Stimulated activated CD4-positive, alpha-beta T cell treated with anti-CD3 and anti-CD28 coated beads, Interleukin-2, amount 100 ng/mL, for 48 hours (primary cell): Measurements from ENCODE around the gene GSTM3.

Experiments
- DNase-seq, 2 donors: peaks; one replicate each; pipeline ENCODE4 v3.0.0-alpha.2; 2020

Gene GSTM3

DNA sequence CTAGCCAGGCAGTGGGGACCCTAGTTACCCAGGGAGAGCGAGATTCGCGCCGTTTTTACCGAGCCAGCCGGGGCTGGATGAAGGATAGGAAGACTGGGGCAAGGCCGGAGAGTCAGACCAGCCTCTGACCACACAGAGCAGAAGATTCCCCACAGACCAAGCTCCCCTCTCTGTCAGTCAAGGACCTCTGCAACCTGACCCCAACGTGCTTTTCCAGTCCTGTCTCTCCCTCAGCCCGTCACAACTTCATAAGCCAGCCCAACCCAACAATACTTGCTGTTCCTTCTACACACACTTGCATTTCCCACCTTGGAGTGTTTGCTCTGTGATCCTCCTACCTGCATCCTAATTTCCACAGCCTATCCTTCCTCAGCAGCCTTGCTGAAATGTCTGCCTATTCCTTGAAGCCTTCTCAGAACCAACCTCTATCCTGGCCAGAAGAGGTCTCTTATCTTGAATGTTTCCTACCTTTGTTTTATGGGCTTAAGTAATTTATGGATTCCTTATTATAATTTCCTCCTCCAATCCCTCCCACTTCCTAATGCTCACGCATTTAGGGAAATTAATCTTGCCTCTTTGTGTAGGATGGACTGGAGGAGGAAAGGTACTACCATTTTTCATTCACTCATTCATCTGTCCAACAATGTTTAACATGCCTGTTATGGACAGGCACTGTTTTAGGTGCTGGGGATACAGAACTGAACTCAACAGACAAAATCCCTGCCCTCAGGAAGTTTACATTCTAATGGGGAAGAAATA, at the start of gene GSTM3:
Gene GSTM3 (minus strand): TSS at position 424 of the 759 bp plus-strand sequence. CDS start 751 bp downstream, outside the sequence.
- DNase-seq: no peak

DNA sequence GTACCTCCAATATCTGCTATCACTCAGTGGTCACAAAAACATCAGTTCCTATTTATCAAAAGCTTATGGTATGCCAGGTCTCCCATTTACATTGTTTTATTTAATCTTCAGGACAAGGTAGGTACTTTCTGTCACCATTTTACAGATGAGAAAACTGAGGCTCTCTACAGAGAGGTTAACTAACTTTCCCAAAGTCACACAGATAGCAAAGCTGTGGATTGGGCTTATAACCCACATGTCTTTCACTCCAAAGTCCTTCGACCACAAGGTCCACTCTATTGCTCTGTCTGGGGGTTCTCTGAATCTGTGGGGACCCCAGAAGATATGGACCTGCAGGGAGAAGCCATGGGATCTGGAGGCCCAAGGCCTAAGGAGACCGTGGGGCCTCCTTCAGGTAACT, 49.5 kb upstream of the GSTM3 start:
- DNase-seq: no peak

DNA sequence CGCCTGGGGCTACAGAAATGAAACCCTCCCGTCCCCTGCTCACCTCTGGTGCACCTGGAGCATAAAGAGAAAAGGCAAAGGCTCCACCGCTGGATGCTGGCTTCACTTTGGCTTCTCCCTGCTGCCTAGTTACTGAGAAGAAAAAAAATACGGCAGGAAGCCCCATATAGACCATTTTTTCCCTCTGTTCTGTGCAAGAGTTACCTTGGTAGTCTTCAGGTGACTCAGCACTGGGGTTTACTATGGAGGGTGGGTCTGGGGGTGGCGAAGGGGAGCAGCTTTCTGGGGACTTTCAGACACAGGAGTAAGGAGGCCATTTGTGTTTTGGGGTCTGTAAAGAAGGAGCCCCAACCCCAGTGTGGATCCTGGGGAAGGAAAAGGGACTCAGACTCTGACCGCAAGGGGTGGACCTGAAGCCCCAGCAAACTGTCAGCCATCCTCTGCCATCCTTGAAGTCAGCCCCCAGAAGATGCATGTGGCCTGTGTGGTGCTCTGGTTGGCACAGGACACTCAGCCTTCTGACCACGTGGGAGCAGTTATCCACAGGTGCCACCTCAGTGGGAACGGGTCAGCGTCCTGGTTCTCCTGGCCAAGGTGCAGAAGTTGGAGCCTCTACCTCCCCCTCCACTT, 48.8 kb upstream of the GSTM3 start:
- no peak for DNase-seq

- DNase-seq: no peak
Observed at GRCh38 chr1:109788695-109789521, 48.1 kb upstream of the GSTM3 start.

DNA sequence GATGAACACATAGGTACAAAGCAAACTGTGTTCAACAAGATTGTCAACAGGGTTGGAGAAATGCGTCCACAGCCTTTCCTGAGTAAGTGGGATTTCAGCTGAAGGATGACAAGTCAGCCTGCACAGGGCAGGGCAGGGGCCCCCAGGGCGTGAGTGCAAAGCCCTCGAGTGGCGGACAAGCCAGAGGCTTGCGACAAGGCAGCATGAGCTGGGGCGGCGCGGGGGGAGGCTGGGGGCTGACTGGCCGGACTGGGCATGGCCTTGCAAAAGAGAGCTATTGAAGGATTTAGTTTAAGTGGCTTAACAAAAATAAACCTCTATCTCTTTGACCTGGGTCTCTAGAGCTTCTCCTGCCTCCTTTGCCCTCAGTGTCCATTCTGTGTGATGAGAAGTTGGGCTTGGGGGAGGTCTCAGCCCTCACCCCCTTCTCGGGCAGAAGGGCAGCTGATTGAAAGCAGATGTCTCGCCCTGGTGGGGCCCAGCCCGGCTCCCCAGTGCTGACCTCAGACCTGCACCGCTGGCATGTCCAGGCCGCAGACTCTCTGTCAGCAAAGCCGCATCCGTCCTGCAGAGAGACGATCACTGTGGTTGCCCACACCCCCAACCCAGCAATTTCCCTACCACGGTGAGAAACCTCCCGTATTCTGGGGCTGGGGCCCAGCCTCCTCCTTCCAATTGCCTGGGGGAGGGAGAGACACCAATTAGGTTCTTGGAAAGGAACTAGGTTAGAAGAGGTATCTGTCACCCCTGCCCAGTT, 47.2 kb upstream of the GSTM3 start:
- DNase-seq: no peak

DNA sequence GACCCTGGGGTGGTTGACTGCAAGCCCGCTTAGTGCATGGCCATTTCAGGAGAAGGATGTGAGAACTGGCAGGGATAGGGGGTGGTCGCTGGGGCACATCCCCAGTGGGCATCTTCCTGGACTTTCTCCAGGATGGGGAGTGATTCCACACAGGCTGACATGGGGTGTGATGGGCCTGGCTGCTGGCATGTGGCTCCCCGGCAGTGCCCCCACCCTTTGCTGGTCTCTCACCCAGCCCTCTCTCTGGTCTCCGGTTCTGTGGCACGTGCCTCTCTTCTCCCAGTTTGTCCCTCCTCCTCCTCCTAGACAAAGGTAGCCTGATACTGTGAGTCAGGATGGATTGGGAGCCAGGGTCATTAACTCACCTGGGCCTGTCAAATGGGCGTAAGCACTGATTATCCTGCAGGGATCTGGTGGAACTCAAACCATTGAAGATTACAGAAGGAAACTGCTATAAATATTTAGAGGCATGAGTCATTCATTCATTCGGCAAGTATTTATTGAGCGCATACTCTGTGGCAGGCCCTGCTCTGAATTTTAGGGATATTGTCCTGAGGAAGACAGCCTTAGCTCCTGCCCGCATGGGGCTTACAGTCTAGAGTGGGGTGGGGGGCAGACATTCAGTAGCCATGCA, 46.5 kb upstream of the GSTM3 start:
- DNase-seq: no peak

DNA sequence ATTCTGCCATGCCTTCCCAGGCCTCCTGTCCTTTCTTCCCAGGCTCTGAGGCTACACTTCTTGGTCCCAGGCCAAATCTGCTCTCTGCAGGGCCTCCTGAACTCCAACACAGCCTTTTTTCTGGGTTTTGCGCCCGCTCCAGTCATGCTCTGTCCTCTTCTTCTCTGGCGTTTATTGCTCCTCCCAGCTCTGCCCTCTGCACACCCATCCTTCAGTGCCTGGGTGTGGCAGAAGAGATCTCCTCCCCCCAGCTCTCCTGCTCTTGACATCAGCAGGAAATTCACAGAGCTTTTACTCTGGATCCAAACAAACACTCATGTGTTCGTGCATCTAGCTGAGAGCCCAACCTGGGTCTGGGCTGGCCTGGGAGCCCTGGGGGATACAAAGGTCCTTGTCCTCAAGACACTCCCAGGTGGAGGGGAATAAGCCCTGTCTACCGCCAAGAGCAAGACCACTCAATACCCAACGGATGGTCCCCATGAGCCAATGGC, 45.7 kb upstream of the GSTM3 start:
- no peak for DNase-seq

GRCh38 chr1:109786112-109786480, 45.3 kb upstream of the GSTM3 start:
- DNase-seq: no peak

- no peak for DNase-seq
Observed at GRCh38 chr1:109785446-109786111, 44.7 kb upstream of the GSTM3 start.

DNA sequence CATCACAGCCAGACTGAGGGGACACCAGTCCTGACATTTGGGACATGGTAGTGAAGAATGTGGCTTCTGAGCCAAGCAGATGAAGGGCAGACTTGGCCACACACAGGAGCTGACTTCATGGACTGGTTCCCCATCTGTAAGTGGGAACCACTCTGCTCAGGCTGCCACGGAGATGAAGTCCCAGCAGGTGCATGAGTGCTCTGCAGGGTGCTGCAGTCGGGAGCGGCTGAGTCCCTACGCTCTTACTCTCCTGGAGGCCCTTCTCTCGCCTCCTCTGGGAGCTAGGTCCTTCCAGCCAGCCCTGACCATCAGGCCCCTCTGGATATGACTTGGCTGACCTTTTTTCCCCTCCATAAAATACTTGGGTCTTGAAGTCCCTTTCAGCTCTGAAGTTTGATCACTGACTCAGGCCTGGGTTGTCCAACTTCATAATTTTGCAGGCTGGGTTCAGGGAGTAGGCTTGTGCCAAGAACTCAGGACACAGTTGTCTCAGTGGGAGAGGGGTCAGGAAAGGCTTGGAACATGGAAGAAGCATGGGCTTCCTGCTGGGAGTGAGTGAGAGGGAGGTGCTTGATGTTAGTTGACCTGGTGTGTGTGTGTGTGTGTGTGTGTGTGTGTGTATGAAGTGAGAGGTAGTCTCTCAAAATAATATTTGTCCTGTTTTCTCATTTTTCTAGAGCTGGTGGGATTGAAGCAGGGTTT, 43.9 kb upstream of the GSTM3 start:
- no peak for DNase-seq

- DNase-seq: no peak
Observed at GRCh38 chr1:109783436-109783835, 42.6 kb upstream of the GSTM3 start.

DNA sequence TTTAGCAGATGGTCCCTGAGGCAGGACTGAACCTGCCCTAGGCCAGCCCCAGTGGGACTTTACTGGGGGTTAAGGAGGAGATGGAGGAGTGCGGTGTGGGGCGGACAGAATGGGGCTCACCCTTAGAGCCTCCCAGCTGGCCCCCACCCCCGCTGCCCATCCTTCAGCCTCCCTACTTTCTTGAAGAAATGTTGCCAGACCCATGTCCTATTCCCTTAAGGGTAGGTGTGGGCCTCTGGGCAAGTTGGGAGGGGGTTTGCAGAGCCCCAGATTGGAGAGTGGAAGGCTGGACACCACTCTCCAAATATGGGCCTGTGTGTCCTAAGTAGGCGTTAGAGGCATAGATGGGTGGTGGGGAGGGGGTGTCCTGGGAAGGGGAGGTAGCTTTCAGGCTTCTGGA, 42.1 kb upstream of the GSTM3 start:
- no peak for DNase-seq

GRCh38 chr1:109782514-109782913, 41.7 kb upstream of the GSTM3 start:
- no peak for DNase-seq

- DNase-seq: no peak
Observed at GRCh38 chr1:109781806-109782205, 41.0 kb upstream of the GSTM3 start.

DNA sequence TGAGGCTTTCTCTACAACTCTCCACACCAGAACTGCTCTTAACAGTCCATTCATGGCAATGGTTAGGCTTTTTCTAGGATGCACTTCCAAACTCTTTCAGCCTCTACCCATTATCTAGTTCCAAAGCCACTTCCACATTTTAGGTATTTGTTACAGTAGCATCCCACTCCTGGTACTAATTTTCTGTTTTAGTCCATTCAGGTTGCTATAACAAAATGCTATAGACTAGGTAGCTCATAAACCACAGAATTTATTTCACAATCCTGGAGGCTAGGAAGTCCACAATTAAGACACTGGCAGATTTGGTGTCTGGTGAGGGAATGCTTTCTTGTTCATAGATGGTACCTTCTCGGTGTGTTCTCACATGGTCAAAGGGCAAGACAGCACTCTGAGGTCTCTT, 40.1 kb upstream of the GSTM3 start:
- no peak for DNase-seq

DNA sequence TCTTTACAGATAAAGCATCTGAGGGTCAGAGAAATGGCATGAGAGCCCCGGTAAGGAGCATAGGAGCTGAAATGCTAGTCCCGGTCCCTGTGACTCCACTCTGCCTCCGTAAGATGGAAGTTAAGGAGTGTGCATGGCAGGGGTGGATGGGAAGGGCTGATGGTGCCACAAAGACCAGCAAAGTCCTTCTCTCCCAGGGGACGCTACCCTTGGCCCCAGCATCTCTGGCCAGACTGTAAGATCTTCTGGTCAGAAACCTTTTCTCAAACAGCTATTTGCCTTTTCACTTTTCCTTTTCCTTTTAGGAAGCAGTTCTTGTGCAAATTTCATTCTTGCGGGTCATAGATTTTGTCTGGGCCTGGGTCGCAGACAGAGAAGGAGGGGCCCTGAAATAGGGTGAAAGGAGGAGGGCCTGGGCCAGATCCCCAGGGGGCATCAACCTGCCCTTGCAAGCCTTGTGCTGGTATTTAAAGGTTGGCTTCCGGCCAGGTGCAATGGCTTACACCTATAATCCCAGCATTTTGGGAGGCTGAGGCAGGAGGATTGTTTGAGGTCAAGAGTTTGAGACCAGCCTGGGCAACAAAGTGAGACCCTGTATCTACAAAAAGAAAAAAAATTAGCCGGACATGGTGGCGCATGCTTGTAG, 37.3 kb upstream of the GSTM3 start:
- no peak for DNase-seq

DNA sequence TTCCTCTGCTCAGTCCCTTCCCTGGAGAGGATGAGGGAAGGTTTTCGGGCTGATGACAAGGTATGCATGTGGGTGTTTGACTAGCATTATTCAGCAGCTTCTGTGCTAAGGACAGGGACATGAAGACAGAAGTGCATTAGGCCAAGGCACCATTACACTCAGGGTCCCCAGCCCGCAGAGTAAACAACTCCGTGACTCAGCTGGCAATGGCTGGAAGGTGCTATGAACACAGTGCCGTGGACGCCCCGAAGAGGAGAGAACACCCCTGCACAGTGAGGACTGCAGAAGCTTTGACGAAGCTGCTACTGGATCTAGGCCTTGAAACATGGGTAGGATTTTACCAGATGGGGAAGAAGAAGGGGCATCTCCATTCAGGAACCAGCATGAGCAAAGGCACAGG, 36.6 kb upstream of the GSTM3 start:
- no peak for DNase-seq

DNA sequence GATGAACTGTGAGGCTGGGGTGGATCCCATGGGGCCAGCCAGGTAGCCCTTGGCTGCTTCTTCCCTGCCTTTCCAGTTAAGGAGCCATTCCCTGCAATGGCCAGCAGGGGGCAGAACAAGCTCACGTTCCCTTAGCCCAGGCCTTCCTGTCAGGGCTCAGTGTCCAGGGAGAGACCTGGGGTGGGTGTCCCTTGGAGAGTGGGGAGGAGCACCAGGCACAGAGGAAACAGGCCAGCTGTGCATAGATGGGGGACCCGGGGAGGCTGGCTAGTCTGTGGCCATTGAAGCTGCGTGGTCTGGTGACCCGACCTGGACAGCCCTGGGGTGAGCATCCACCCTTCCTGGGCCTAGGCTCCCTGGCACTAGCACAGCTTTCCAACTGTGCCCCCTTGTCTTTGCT, 36.1 kb upstream of the GSTM3 start:
- peak; percentile 73 to 75 for DNase-seq

DNA sequence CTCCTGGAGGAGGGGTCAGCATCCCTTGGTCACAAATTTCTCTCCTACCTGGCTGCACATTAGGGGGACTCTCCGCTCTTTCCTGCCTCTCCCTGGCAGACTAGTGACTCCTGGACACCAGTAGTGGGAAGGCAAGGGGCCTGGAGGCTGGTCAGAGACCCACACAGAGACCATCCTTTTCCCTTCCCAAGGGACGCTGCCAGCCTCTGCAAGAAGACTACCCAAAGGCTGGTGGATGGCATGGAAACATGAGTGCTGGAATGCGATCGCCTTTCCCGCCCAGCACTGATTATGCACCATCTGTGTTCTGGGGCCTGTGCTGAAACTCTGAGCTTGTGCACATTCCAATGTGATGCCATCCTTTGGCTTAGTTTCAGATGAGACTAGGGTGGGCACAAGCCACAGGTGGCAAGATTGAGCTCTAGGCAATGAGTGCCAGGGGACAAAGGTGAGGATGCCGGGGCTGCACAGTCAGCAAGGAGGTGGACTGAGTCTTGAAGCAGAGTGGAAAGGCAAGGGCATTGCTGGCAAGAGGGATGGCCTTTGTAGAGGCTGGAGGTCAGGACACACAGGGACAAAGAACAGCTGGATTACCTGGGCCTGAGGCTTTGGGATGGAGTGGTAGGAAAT, 35.5 kb upstream of the GSTM3 start:
- DNase-seq: no peak

DNA sequence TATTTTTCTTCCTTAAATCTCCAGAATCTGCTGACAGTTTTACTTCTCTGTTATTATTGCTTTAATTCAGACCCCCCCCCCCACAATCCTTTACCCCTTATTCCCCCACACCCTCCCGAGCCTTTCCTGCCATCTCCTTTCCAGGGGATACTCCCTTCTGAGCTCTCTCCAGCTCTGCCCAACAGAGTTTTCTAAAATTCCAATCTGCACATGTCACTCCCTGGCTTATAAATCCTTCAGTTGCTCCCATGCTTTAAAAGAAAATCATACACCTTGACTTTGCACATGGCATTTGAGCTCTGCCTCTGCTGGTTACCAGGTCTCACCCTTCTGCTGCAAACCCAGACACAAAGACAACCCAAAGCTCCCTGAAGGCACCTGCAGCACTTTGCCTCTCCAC, 34.6 kb upstream of the GSTM3 start:
- no peak for DNase-seq
